Right ventricle myocardium superior (tissue), 1 donor: Measurements from ENCODE around the gene GHR. TPM values are rescaled to one million over a fixed set of nuclear protein-coding genes. Genes with fewer than 3 reads are reported as not detected.

Experiments used
- ATAC-seq: fragments of 200-7000 bp; cut with Tn5 transposase; one replicate; pipeline ENCODE4 v1.9.1; 2020; ENCODE audit warnings: mild to moderate bottlenecking; ENCODE audit not compliant: poor library complexity
- DNase-seq: peaks from one replicate; pipeline ENCODE4 v3.0.0-alpha.2; 2020
- intact Hi-C: fragments of 100-400 bp; cut with DNase I; formaldehyde crosslinking; loops from one replicate; pipeline ENCODE4 v1.11.2; 2022
- total RNA-seq: library from RNA; stranded (reverse); fragmentation: NEBNext Ultra II Directional; extraction: Animal tissue kit (Norgen Biotek cat#: 25700); gene quantifications from one replicate; pipeline ENCODE4 v1.2.1, GENCODE V29; 2021
- donor health status: DM: no; HTN: yes; CAD: no; lungs with severe emphysema.

Gene GHR
- total RNA-seq, 1 donor from 2014 or later = 12.8 TPM

- intact Hi-C loops = no loop called here
- DNase-seq = no peak
- peak; percentile 20 for ATAC-seq
Measured at GRCh38 chr5:42454216-42454995, 31.2 kb downstream of the GHR start.

DNA sequence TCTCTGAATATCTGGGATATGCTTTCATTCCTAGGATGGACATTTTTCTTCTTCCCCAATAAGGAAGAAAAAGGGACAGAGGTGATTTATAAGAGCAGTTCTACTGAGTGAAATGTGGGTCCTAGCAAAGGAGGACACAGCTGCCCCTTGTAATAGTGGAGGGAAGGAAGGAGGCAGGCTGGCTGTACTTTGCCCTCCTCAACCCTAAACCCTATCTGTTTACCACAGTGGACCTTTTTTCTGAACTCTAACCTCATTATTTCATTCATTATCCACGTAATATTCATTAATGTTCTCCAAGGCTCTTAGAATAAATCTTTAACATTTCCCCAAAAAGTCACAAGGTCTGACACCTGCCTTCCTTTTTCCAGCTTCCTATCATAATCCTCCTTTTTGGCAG lies 37.8 kb downstream of the GHR start:
- intact Hi-C loops = no loop called here
- no peak for DNase-seq
- ATAC-seq = no peak

GRCh38 chr5:42461507-42461906 lies 38.3 kb downstream of the GHR start:
- intact Hi-C loops = no loop called here
- DNase-seq = no peak

DNA sequence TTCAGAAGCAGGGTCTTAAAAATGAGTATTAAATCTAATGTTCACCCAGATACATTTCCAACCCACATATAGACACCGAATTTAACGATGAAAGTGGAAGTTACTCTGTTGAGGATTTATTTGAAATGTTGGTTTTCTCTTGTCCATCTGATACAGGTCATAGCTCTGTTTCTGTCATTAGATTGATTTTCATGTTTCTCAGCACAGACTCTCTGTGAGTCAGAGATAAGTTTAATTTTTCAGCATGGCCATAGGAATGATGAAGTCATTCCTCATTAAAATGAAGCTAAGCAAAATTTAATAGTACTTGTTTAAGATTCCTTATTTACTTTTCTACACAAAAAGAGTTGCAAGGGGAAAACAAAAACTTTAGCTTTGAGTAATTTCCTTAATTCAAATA lies 38.8 kb downstream of the GHR start:
- ATAC-seq = no peak
- intact Hi-C loops = no loop called here
- no peak for DNase-seq

More at GRCh38 chr5:42461507-42461906, 38.3 kb downstream of the GHR start:
- peak; percentile 79 for ATAC-seq

DNA sequence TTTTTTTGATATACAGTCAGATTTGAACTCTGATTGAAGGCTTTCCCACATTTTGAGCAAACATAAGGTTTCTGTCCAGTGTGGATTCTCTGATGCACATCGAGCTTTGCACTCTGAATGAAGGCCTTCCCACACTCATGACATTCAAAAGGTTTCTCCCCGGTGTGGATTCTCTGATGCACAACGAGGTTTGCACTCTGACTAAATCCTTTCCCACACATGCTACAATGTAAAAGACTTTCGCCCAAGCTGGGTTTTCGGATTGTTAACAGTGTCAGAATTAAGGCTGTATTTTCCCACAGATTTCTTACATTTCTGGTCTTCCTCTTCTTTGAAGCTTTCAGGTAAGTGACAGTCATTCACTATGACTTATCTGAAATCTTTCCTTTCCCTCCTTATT lies 44.3 kb downstream of the GHR start:
- ATAC-seq = no peak
- intact Hi-C loops = no loop called here
- DNase-seq = no peak

DNA sequence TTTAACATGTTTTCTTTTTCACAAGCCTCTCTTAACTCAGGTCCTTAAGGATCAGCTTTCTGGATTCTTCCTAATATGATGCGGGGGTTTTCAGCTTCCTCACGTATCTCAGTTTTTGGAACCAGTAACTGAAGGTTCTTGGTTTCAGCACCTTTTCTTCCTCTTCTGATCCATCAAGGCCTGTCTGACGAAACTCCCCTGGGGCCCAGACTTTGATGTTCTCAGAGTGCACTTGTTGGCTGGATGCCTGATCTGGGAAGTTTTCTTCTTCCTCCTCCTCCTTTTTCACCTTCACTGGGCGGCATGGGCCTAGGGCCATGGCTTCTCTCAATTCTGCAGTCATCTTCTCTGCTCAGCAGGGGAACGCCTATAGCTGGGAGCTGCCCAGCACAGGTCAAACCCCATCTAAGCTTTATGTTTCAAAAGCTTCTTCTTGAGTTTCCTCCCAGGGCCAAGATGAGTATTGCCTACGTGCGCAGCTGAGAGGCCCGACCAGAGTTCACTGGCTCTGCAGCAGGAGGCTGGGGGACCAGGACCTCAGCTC lies 44.8 kb downstream of the GHR start:
- DNase-seq (no peak), ATAC-seq (no peak)
- intact Hi-C loops = no loop called here

- intact Hi-C loops = no loop called here
- no peak for DNase-seq
- no peak for ATAC-seq
Measured at GRCh38 chr5:42483472-42484154, 60.4 kb downstream of the GHR start.

GRCh38 chr5:42487077-42487476 lies 63.8 kb downstream of the GHR start:
- DNase-seq (no peak), ATAC-seq (no peak)
- intact Hi-C loops = no loop called here

DNA sequence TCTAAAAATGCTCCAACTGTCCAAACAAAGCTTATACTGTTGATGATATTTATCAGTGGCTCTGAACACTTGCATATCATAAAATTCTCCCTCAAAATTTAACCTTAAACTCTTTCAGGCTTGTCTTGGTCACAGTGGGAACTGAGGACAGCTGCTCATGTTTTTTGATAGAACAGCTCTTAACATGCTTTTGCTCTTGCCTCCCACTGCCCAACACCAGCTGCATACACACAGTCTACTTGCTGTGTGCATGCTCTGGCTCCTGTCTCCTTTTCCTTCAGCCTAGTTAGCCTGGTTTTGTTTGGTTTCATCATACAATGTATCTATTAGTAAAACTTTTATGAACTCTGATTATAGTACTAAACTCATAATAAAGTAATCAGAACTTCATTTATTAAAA lies 64.6 kb downstream of the GHR start:
- intact Hi-C loops = no loop called here
- no peak for ATAC-seq
- no peak for DNase-seq

- ATAC-seq (peak; percentile 8), DNase-seq (no peak)
- intact Hi-C loops = no loop called here
Measured at GRCh38 chr5:42490831-42491230, 67.6 kb downstream of the GHR start.

GRCh38 chr5:42491699-42492098 lies 68.5 kb downstream of the GHR start:
- ATAC-seq (peak; percentile 21), DNase-seq (no peak)
- intact Hi-C loops = no loop called here

- intact Hi-C loops = no loop called here
- DNase-seq (no peak), ATAC-seq (no peak)
Measured at GRCh38 chr5:42492974-42493373, 69.7 kb downstream of the GHR start.

DNA sequence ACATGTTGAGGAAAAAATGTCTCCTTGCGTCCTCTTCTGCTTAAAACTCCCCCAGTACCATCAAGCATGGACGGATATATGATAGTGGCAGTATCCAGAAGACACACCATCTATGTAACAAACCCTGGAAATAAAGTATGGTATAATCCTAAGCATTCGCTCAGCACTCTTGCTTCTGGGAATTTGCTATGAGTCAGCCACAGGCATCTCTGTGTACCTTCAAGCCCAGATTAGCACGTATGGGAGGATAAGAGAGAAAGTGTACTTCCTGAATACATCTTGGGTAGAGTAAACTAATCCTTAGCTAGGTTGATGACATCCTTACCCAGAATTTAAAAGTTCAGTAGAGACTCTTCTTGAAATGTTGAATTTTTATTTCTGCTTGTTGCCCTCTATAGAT lies 71.2 kb downstream of the GHR start:
- intact Hi-C loops = no loop called here
- no peak for ATAC-seq

DNA sequence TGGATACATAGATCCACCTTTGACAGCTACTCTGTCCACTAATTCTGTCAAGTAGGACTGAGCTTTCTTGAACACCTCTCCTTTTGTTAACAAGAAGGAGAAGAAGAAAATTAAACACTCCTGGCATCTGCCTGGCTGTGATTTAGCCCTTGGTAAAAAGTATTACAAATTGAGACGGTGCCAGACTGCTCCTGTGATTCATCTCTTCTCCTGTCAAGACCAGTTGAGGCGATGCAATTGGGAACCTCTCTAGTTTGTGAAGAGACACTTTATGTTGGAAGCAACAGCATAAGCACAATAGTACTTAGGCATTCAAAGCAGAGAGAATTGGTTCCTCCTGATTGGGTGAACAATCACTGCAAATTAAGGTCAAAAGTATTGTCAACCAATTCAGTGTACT lies 72.7 kb downstream of the GHR start:
- DNase-seq (no peak), ATAC-seq (peak; percentile 46)
- intact Hi-C loops = no loop called here

More for the DNA sequence above, 71.2 kb downstream of the GHR start:
- no peak for DNase-seq

GRCh38 chr5:42496397-42497156 lies 73.3 kb downstream of the GHR start:
- ATAC-seq (no peak), DNase-seq (no peak)
- intact Hi-C loops = no loop called here

DNA sequence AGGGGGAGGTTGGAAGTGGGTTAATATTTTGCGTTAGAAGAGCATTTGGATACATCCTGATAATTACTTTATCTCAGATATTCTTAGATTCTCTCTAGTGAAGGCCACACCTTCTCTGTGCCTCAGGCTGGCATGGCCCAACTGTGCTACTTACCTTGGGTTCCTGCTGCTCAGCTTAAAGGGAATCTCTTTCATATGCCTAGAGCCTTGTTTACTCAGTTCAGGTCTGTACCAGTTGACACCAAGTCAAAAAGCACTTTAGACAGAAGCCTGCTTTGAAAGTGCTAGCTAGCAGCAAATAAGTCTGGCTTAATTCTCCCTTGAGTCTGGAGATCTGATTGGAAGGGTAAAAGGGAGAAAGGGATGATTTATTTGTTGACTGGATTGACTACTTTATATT lies 74.8 kb downstream of the GHR start:
- no peak for ATAC-seq

DNA sequence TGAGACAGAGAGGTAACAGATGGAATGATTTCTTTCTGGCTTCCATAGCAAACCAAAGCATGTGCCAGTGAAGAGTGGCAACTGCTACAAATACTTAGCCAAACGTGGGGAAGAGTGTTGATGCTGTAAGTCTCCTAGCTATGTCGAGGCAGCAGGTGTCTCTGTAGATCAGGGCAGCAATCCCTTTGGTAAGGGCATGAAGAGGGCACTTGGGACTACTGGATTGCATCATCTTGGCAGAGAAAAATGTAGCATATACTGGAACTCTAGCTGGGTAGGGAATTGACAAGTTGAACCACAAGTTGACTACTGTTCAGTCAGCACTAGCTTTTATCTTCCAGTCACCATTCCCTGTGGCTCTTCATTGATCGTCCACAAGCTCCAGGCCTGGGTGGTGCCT lies 75.8 kb downstream of the GHR start:
- DNase-seq = no peak
- peak; percentile 13 for ATAC-seq
- intact Hi-C loops = no loop called here

More for the DNA sequence above, 74.8 kb downstream of the GHR start:
- no peak for DNase-seq
- intact Hi-C loops = no loop called here

DNA sequence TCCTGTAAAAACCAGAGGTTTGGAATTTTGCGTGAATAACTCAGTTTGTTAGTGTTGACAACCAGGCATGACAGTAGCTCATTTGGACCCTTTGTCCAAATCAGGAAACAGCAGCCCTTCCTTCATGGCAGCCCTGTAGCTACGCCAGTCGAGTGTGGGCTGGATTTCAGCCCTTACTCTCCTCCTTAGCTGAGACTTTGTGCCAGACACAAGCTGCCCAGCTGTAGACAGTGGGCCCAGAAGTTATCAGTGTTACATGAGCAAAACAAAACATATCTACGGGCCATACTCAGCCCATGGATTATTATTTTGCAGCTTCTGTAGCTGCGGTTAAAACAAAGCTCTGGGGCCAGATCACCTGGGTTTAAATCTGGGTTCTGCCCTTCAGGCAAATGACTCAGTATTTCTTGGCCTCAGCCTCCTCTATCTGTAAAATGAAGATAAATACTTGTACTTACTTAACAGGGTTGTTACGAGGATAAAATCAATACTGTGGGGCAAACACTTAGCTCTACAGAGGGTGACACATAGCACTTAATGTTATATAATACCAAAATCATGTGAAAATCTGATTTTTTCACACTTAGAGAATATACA lies 76.9 kb downstream of the GHR start:
- intact Hi-C loops = no loop called here
- peak; percentile 56 for ATAC-seq
- DNase-seq = no peak
